Measurements from ENCODE around the gene SHPK. TPM values are rescaled to one million over a fixed set of nuclear protein-coding genes. Genes with fewer than 3 reads are reported as not detected.

The SHPK gene
- total RNA-seq, 1 experiment from 2014 or later: 8.4 TPM

DNA sequence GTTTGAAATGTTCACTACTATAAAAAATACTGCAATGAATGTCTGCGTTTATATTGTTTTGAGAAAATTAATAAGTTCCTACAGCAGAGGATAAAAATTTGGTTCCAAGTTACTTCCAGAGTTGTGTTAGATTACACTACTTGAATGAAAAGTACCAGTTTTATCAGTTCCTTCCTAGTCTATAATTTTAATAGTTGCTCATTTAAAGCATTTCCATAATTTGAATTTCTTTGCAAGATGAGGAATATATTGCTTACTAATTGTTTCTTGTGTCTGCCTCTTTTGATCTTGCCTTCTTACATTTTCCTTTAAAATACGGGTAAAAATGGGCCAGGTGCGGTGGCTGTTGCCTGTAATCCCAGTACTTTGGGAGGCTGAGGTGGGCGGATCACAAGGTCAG is 36.5 kb upstream of the SHPK start:
- TF ChIP-seq, protein P1, sequence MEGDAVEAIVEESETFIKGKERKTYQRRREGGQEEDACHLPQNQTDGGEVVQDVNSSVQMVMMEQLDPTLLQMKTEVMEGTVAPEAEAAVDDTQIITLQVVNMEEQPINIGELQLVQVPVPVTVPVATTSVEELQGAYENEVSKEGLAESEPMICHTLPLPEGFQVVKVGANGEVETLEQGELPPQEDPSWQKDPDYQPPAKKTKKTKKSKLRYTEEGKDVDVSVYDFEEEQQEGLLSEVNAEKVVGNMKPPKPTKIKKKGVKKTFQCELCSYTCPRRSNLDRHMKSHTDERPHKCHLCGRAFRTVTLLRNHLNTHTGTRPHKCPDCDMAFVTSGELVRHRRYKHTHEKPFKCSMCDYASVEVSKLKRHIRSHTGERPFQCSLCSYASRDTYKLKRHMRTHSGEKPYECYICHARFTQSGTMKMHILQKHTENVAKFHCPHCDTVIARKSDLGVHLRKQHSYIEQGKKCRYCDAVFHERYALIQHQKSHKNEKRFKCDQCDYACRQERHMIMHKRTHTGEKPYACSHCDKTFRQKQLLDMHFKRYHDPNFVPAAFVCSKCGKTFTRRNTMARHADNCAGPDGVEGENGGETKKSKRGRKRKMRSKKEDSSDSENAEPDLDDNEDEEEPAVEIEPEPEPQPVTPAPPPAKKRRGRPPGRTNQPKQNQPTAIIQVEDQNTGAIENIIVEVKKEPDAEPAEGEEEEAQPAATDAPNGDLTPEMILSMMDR (IDR thresholded peaks at IDR 0.05): no peak
- TF ChIP-seq REST (IDR thresholded peaks at IDR 0.05; ENCODE audit: insufficient read depth in 1 of 2, low read depth in 2 of 2, low read length in 1 of 2) (no peak), POLR2AphosphoS5 (IDR thresholded peaks at IDR 0.05; ENCODE audit: low read depth, low read length) (no peak), TCF7L2 (IDR thresholded peaks at IDR 0.05; ENCODE audit: low read depth, low read length) (no peak), SIN3A (IDR thresholded peaks at IDR 0.05; ENCODE audit: borderline replicate concordance, insufficient read depth, low read depth, low read length) (no peak)
- ChIA-PET CTCF (no interaction called here), POLR2A (no interaction called here)
- Histone ChIP-seq H3K27me3 (ENCODE audit: control insufficient read depth, insufficient read depth, low read length) (no peaks in the 10 kb centered on the region), H3K9me3 (ENCODE audit: control insufficient read depth, insufficient read depth, low read depth, low read length) (no peaks in the 10 kb centered on the region), H3K4me3 (ENCODE audit: low read depth in 2 of 2, low read length in 2 of 2) (no peak overlapping the region), H3K4me1 (ENCODE audit: control insufficient read depth, insufficient read depth, low read length) (0 out of 2 replicates have a peak, but pooled peaks cover 4% of the 10 kb centered on the region), H3K36me3 (ENCODE audit: control insufficient read depth, insufficient read depth, low read length) (peaks cover 9% of the 10 kb centered on the region; the same call in 1 of the 2 replicates), H3K27ac (ENCODE audit: low read length) (no peak overlapping the region)
- no TSS peak for BruUV-seq (replicated peaks)
- in situ Hi-C loops (cut with HindIII; ENCODE audit: low pct_unique_long_range_greater_than_20kb, low sequenced_read_pairs) (no loop called here), intact Hi-C loops (cut with micrococcal nuclease; ENCODE audit: unreplicated experiment) (no loop called here)
- DNase-seq (ENCODE audit: low read depth, low spot score) (no peak), ATAC-seq (no peak)

GRCh38 chr17:3669548-3669947 is 33.5 kb upstream of the SHPK start:
- no TSS peak for BruUV-seq (replicated peaks)
- in situ Hi-C loops (cut with HindIII; ENCODE audit: low pct_unique_long_range_greater_than_20kb, low sequenced_read_pairs): no loop called here
- Histone ChIP-seq H3K4me1 (ENCODE audit: control insufficient read depth, insufficient read depth, low read length) (0 out of 2 replicates have a peak, but pooled peaks cover 7% of the 10 kb centered on the region), H3K27me3 (ENCODE audit: control insufficient read depth, insufficient read depth, low read length) (no peaks in the 10 kb centered on the region), H3K9me3 (ENCODE audit: control insufficient read depth, insufficient read depth, low read depth, low read length) (no peaks in the 10 kb centered on the region), H3K4me3 (ENCODE audit: low read depth in 2 of 2, low read length in 2 of 2) (peak overlapping the region; percentile 77 to 90), H3K27ac (ENCODE audit: low read length) (peak overlapping the region; percentile 82), H3K36me3 (ENCODE audit: control insufficient read depth, insufficient read depth, low read length) (peaks cover 10% of the 10 kb centered on the region; the same call in 1 of the 2 replicates)
- no peak for DNase-seq (ENCODE audit: low read depth, low spot score)
- intact Hi-C loops (cut with micrococcal nuclease; ENCODE audit: unreplicated experiment): no loop called here
- CTCF ChIA-PET: no interaction called here
- TF ChIP-seq TCF7L2 (IDR thresholded peaks at IDR 0.05; ENCODE audit: low read depth, low read length): no peak
- TF ChIP-seq, protein P1 (IDR thresholded peaks at IDR 0.05): no peak
- no peak for TF ChIP-seq POLR2AphosphoS5 (IDR thresholded peaks at IDR 0.05; ENCODE audit: low read depth, low read length)
- no peak for TF ChIP-seq REST (IDR thresholded peaks at IDR 0.05; ENCODE audit: insufficient read depth in 1 of 2, low read depth in 2 of 2, low read length in 1 of 2)
- no peak for TF ChIP-seq SIN3A (IDR thresholded peaks at IDR 0.05; ENCODE audit: borderline replicate concordance, insufficient read depth, low read depth, low read length)
- POLR2A ChIA-PET: no interaction called here
- no peak for ATAC-seq

All from Panc1 (cell line).